Upper lobe of left lung (tissue), 6 donors: ENCODE data around the gene BAIAP2L1. TPM values are rescaled to one million over a fixed set of nuclear protein-coding genes. Genes with fewer than 3 reads are reported as not detected.

ENCODE experiments used
- ATAC-seq, 2 donors: fragments of 200-7000 bp; cut with Tn5 transposase; one replicate each; pipeline ENCODE4 v1.9.1; 2022; ENCODE audit warnings: mild to moderate bottlenecking in 2 of 2, moderate library complexity in 2 of 2; ENCODE audit not compliant: low FRiP score in 2 of 2
- DNase-seq, 2 donors: peaks; one replicate each; pipeline ENCODE4 v3.0.0-alpha.2; 2019 to 2020
- H3K27ac ChIP-seq, 4 donors: fragments of 200-600 bp; sonication (generic); one replicate each; pipeline ENCODE4 v1.5.1; 2016 to 2019
- H3K27me3 ChIP-seq, 4 donors: fragments of 200-600 bp; sonication (generic); one replicate each; pipeline ENCODE4 v1.5.1; 2017 to 2019
- H3K36me3 ChIP-seq, 4 donors: fragments of 200-600 bp; sonication (generic); one replicate each; pipeline ENCODE4 v1.5.1; 2016 to 2019
- H3K4me1 ChIP-seq, 4 donors: fragments of 200-600 bp; sonication (generic); one replicate each; pipeline ENCODE4 v1.5.1; 2018 to 2019
- H3K4me3 ChIP-seq, 4 donors: fragments of 200-600 bp; sonication (generic); one replicate each; pipeline ENCODE4 v1.5.1; 2017 to 2019; ENCODE audit warnings: mild to moderate bottlenecking in 2 of 4, moderate library complexity in 1 of 4
- H3K9me3 ChIP-seq, 4 donors: fragments of 200-600 bp; sonication (generic); one replicate each; pipeline ENCODE4 v1.5.1; 2018 to 2019
- EP300 ChIP-seq, 4 donors: sonication (generic); formaldehyde crosslinking; IDR thresholded peaks; one replicate each; pipeline ENCODE4 v1.5.1; 2017; ENCODE audit warnings: antibody characterized with exemption in 4 of 4, control low read depth in 2 of 4
- POLR2A ChIP-seq, 4 donors: fragments of 450-650 bp; IDR thresholded peaks; one replicate each; pipeline ENCODE4 v1.5.1; 2016 to 2017; ENCODE audit warnings: antibody characterized with exemption in 4 of 4, mild to moderate bottlenecking in 2 of 4
- POLR2AphosphoS5 ChIP-seq, 2 donors: sonication (generic); formaldehyde crosslinking; IDR thresholded peaks; one replicate each; pipeline ENCODE4 v1.5.1; 2017; ENCODE audit warnings: antibody characterized with exemption in 2 of 2
- WGBS, 2 donors: methylation state at CpG; one replicate each; pipeline ENCODE4 v1.1.5; 2017 to 2018; 5-methylcytosine and 5-hydroxymethylcytosine counted together
- total RNA-seq, 6 donors: library from RNA; depleted of rRNA in 4 of 6; stranded (reverse); fragments of >200 nt in 4 of 6; gene quantifications; one replicate each; pipeline versions ENCODE4 v1.1.0 to v1.2.1, GENCODE V29; 2016 to 2021
- TF ChIP-seq, protein P1 (sequence below), 6 experiments: fragments of 450-650 bp in 4 of 6; fragments of 200-600 bp in 2 of 6; sonication (generic) in 2 of 6; IDR thresholded peaks; one replicate each; pipeline ENCODE4 v1.5.1; 2016 to 2019; ENCODE audit warnings: antibody characterized with exemption in 6 of 6
- donor health status: DM: no; HTN: no; CAD: no; lungs with moderate emphysema.
- donor health status: DM: no; HTN: yes; CAD: no; lungs with severe emphysema.

Gene BAIAP2L1
- total RNA-seq, 6 donors from 2014 or later = 20.2 to 35.6 (median 26.6) TPM

- TF ChIP-seq, protein P1, sequence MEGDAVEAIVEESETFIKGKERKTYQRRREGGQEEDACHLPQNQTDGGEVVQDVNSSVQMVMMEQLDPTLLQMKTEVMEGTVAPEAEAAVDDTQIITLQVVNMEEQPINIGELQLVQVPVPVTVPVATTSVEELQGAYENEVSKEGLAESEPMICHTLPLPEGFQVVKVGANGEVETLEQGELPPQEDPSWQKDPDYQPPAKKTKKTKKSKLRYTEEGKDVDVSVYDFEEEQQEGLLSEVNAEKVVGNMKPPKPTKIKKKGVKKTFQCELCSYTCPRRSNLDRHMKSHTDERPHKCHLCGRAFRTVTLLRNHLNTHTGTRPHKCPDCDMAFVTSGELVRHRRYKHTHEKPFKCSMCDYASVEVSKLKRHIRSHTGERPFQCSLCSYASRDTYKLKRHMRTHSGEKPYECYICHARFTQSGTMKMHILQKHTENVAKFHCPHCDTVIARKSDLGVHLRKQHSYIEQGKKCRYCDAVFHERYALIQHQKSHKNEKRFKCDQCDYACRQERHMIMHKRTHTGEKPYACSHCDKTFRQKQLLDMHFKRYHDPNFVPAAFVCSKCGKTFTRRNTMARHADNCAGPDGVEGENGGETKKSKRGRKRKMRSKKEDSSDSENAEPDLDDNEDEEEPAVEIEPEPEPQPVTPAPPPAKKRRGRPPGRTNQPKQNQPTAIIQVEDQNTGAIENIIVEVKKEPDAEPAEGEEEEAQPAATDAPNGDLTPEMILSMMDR (IDR thresholded peaks at IDR 0.05) = no peak
- TF ChIP-seq POLR2AphosphoS5 (IDR thresholded peaks at IDR 0.05) (no peak), POLR2A (IDR thresholded peaks at IDR 0.05) (no peak), EP300 (IDR thresholded peaks at IDR 0.05) (no peak)
- Histone ChIP-seq H3K36me3 (no peaks in the 10 kb centered on the region), H3K4me3 (no peak overlapping the region), H3K27ac (no peak overlapping the region), H3K4me1 (no peaks in the 10 kb centered on the region), H3K27me3 (no peaks in the 10 kb centered on the region), H3K9me3 (no peaks in the 10 kb centered on the region)
- 93 to 95% methylated on average over 9 of the region's 9 CpGs for WGBS, 2 donors
- no peak for DNase-seq
- no peak for ATAC-seq
Measured at GRCh38 chr7:98406827-98407226, 5.9 kb upstream of the BAIAP2L1 start.

- H3K4me3 ChIP-seq = no peak overlapping the region
- H3K27me3 ChIP-seq = peaks cover 0 to 8% (median 0%) of the 10 kb centered on the region in 4 donors
- 78 to 93% methylated on average over 2 of the region's 2 CpGs for WGBS, 2 donors
- no peaks in the 10 kb centered on the region for H3K36me3 ChIP-seq
- no peaks in the 10 kb centered on the region for H3K9me3 ChIP-seq
- TF ChIP-seq, protein P1 (IDR thresholded peaks at IDR 0.05) = no peak
- TF ChIP-seq EP300 (IDR thresholded peaks at IDR 0.05) = no peak
- no peak for TF ChIP-seq POLR2AphosphoS5 (IDR thresholded peaks at IDR 0.05)
- TF ChIP-seq POLR2A (IDR thresholded peaks at IDR 0.05) = no peak
- DNase-seq (no peak), ATAC-seq (no peak)
- H3K4me1 ChIP-seq = peaks cover 5 to 13% (median 8%) of the 10 kb centered on the region in 4 donors
- no peak overlapping the region for H3K27ac ChIP-seq
Measured at GRCh38 chr7:98404840-98405239, 4.0 kb upstream of the BAIAP2L1 start.

- Histone ChIP-seq H3K27ac (peak overlapping the region; percentile 74 to 89 (median 86)), H3K27me3 (peaks cover 0 to 8% (median 0%) of the 10 kb centered on the region in 4 donors), H3K4me1 (peaks cover 5 to 20% (median 8%) of the 10 kb centered on the region in 4 donors), H3K4me3 (peak overlapping the region; percentile 10 to 81 (median 75)), H3K36me3 (no peaks in the 10 kb centered on the region), H3K9me3 (no peaks in the 10 kb centered on the region)
- TF ChIP-seq, protein P1 (IDR thresholded peaks at IDR 0.05) = no peak
- TF ChIP-seq EP300 (IDR thresholded peaks at IDR 0.05) = no peak
- no peak for TF ChIP-seq POLR2AphosphoS5 (IDR thresholded peaks at IDR 0.05)
- TF ChIP-seq POLR2A (IDR thresholded peaks at IDR 0.05) = no peak
- DNase-seq = no peak
- ATAC-seq = no peak
- WGBS, 2 donors = 13 to 20% methylated on average over 11 to 15 of the region's 22 CpGs
Measured at GRCh38 chr7:98399890-98400541, 874 bp downstream of the BAIAP2L1 start.

DNA sequence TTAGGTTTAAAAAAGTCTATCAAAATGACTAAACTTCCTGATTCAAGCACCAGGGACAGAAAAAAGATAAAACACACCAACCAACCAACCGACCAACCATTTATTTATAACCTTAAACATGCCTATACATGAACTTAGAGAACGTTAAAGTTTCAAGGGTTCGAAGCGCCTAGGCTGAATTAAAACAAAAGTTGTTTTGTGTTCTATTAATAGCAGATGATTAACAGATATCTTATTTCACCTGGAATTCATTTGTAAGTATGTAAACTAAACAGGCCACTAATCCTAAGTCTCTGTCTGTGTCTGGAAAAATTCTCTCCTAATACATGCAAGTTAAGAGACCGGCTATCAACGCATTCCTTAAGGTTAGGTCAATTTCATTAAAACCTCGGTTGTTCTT, 1.4 kb downstream of the BAIAP2L1 start:
- H3K9me3 ChIP-seq = no peaks in the 10 kb centered on the region
- H3K27me3 ChIP-seq = peaks cover 0 to 8% (median 0%) of the 10 kb centered on the region in 4 donors
- TF ChIP-seq, protein P1 (IDR thresholded peaks at IDR 0.05) = no peak
- TF ChIP-seq POLR2AphosphoS5 (IDR thresholded peaks at IDR 0.05) (no peak), POLR2A (IDR thresholded peaks at IDR 0.05) (no peak), EP300 (IDR thresholded peaks at IDR 0.05) (no peak)
- no peaks in the 10 kb centered on the region for H3K36me3 ChIP-seq
- H3K27ac ChIP-seq = peak overlapping the region; percentile 74 to 89 (median 82)
- H3K4me1 ChIP-seq = peaks cover 5 to 20% (median 8%) of the 10 kb centered on the region in 4 donors
- H3K4me3 ChIP-seq = peak overlapping the region; percentile 10 to 81 (median 75)
- DNase-seq = no peak
- 28 to 36% methylated on average over 7 of the region's 7 CpGs for WGBS, 2 donors
- no peak for ATAC-seq
